Measurements from ENCODE around the gene BIRC2.

The BIRC2 gene

GRCh38 chr11:102393272-102393730 lies 46.3 kb downstream of the BIRC2 start:
- no peaks in the 10 kb centered on the region for H3F3A ChIP-seq (ENCODE audit: insufficient read depth, low read length)
- H3K4me2 ChIP-seq (ENCODE audit: low read length): no peak overlapping the region
- no peaks in the 10 kb centered on the region for H3K9me3 ChIP-seq (ENCODE audit: low read length)
- TF ChIP-seq CTCF (IDR thresholded peaks at IDR 0.05; ENCODE audit: low read length): 0 out of 2 replicates have a peak, but pooled peaks have one; percentile 9
- TF ChIP-seq EZH2 (IDR thresholded peaks at IDR 0.05; ENCODE audit: borderline replicate concordance, low read length): no peak
- H4K20me1 ChIP-seq (ENCODE audit: insufficient read depth, low read length): no peaks in the 10 kb centered on the region
- no peaks in the 10 kb centered on the region for H3K79me2 ChIP-seq (ENCODE audit: insufficient read depth, low read length)
- no peaks in the 10 kb centered on the region for H3K27me3 ChIP-seq (ENCODE audit: insufficient read depth, low read length)
- no peak overlapping the region for H2AFZ ChIP-seq (ENCODE audit: low read length)
- H3K9me2 ChIP-seq (ENCODE audit: low read depth, low read length): no peaks in the 10 kb centered on the region
- H3K27ac ChIP-seq (ENCODE audit: low read depth, low read length, poor library complexity, severe bottlenecking): peak overlapping the region; percentile 70
- no peak overlapping the region for H3K4me3 ChIP-seq (ENCODE audit: low read depth, low read length, poor library complexity, severe bottlenecking)
- H3K4me1 ChIP-seq (ENCODE audit: insufficient read depth, low read length, severe bottlenecking): peaks cover 40% of the 10 kb centered on the region
- no peak overlapping the region for H3K9ac ChIP-seq (ENCODE audit: low read length)
- H3K36me3 ChIP-seq (ENCODE audit: insufficient read depth, low read length): peaks cover 63% of the 10 kb centered on the region

- Histone ChIP-seq H3K79me2 (ENCODE audit: insufficient read depth, low read length) (no peaks in the 10 kb centered on the region), H3K9me2 (ENCODE audit: low read depth, low read length) (no peaks in the 10 kb centered on the region), H3K4me3 (ENCODE audit: low read depth, low read length, poor library complexity, severe bottlenecking) (no peak overlapping the region), H3K4me2 (ENCODE audit: low read length) (no peak overlapping the region), H3K4me1 (ENCODE audit: insufficient read depth, low read length, severe bottlenecking) (peaks cover 40% of the 10 kb centered on the region), H3K9ac (ENCODE audit: low read length) (no peak overlapping the region), H4K20me1 (ENCODE audit: insufficient read depth, low read length) (no peaks in the 10 kb centered on the region), H3F3A (ENCODE audit: insufficient read depth, low read length) (no peaks in the 10 kb centered on the region), H3K9me3 (ENCODE audit: low read length) (no peaks in the 10 kb centered on the region), H3K27ac (ENCODE audit: low read depth, low read length, poor library complexity, severe bottlenecking) (peak overlapping the region; percentile 48), H2AFZ (ENCODE audit: low read length) (no peak overlapping the region), H3K27me3 (ENCODE audit: insufficient read depth, low read length) (no peaks in the 10 kb centered on the region), H3K36me3 (ENCODE audit: insufficient read depth, low read length) (peaks cover 75% of the 10 kb centered on the region)
- TF ChIP-seq CTCF (IDR thresholded peaks at IDR 0.05; ENCODE audit: low read length): no peak
- no peak for TF ChIP-seq EZH2 (IDR thresholded peaks at IDR 0.05; ENCODE audit: borderline replicate concordance, low read length)
Observed at GRCh38 chr11:102395720-102396393, 48.8 kb downstream of the BIRC2 start.

- no peaks in the 10 kb centered on the region for H3K9me3 ChIP-seq (ENCODE audit: low read length)
- H3K9ac ChIP-seq (ENCODE audit: low read length): no peak overlapping the region
- no peaks in the 10 kb centered on the region for H3F3A ChIP-seq (ENCODE audit: insufficient read depth, low read length)
- no peaks in the 10 kb centered on the region for H3K9me2 ChIP-seq (ENCODE audit: low read depth, low read length)
- TF ChIP-seq CTCF (IDR thresholded peaks at IDR 0.05; ENCODE audit: low read length) (no peak), EZH2 (IDR thresholded peaks at IDR 0.05; ENCODE audit: borderline replicate concordance, low read length) (no peak)
- no peak overlapping the region for H3K4me3 ChIP-seq (ENCODE audit: low read depth, low read length, poor library complexity, severe bottlenecking)
- H3K4me1 ChIP-seq (ENCODE audit: insufficient read depth, low read length, severe bottlenecking): peaks cover 40% of the 10 kb centered on the region
- peaks cover 85% of the 10 kb centered on the region for H3K36me3 ChIP-seq (ENCODE audit: insufficient read depth, low read length)
- H2AFZ ChIP-seq (ENCODE audit: low read length): no peak overlapping the region
- H4K20me1 ChIP-seq (ENCODE audit: insufficient read depth, low read length): no peaks in the 10 kb centered on the region
- no peaks in the 10 kb centered on the region for H3K79me2 ChIP-seq (ENCODE audit: insufficient read depth, low read length)
- H3K27ac ChIP-seq (ENCODE audit: low read depth, low read length, poor library complexity, severe bottlenecking): peak overlapping the region; percentile 6
- H3K4me2 ChIP-seq (ENCODE audit: low read length): no peak overlapping the region
- H3K27me3 ChIP-seq (ENCODE audit: insufficient read depth, low read length): no peaks in the 10 kb centered on the region
Observed at GRCh38 chr11:102396708-102397563, 49.9 kb downstream of the BIRC2 start.

Measured in OCI-LY1 (cell line).